Activated CD8-positive, alpha-beta memory T cell treated with anti-CD3 and anti-CD28 coated beads, Interleukin-2, amount 50 U/mL, for 1 hour (primary cell): Measurements from ENCODE around the gene EGR2.
"Not testable (repeated sequence)": the region's sequence is repeated elsewhere in the genome, so short reads cannot be mapped to it uniquely, and the experiment has no call there.

Experiments used
- DNase-seq: peaks from one replicate; pipeline ENCODE4 v3.0.0-alpha.2; 2020; ENCODE audit errors: extremely low read depth

Gene EGR2

GRCh38 chr10:62795100-62795499 is 21.1 kb downstream of the EGR2 start:
- DNase-seq: no peak

- DNase-seq: no peak
These were observed 21.9 kb downstream of the EGR2 start for GRCh38 chr10:62794306-62794705.

GRCh38 chr10:62792261-62792660 is 23.9 kb downstream of the EGR2 start:
- DNase-seq: no peak

- no peak for DNase-seq
These were observed 25.6 kb downstream of the EGR2 start for GRCh38 chr10:62790571-62790970.

- no peak for DNase-seq
These were observed 26.1 kb downstream of the EGR2 start for GRCh38 chr10:62790019-62790555.

GRCh38 chr10:62788861-62789467 is 27.2 kb downstream of the EGR2 start:
- DNase-seq: no peak

- DNase-seq: not testable (repeated sequence)
These were observed 27.9 kb downstream of the EGR2 start for GRCh38 chr10:62788285-62788684.

GRCh38 chr10:62784537-62784936 is 31.6 kb downstream of the EGR2 start:
- DNase-seq: not testable (repeated sequence)

- DNase-seq: peak; percentile 81
These were observed 36.5 kb downstream of the EGR2 start for GRCh38 chr10:62779487-62780248.

GRCh38 chr10:62778125-62778524 is 38.0 kb downstream of the EGR2 start:
- no peak for DNase-seq

- DNase-seq: no peak
These were observed 43.8 kb downstream of the EGR2 start for GRCh38 chr10:62772186-62772974.

- no peak for DNase-seq
These were observed 46.5 kb downstream of the EGR2 start for GRCh38 chr10:62769574-62770242.

- no peak for DNase-seq
These were observed 49.8 kb downstream of the EGR2 start for GRCh38 chr10:62766386-62766785.

GRCh38 chr10:62765726-62766125 is 50.4 kb downstream of the EGR2 start:
- no peak for DNase-seq

GRCh38 chr10:62764011-62764410 is 52.2 kb downstream of the EGR2 start:
- DNase-seq: no peak

- no peak for DNase-seq
These were observed 53.0 kb downstream of the EGR2 start for GRCh38 chr10:62763155-62763554.
